T47D (cell line): ENCODE results near the gene CYB5D1.
A peak's percentile ranks its signal among the peaks of the same experiment; 100 is the strongest.

ENCODE experiments used
- DNase-seq, 2 experiments: peaks; one replicate each; pipeline versions ENCODE4 v3.0.0 to v3.0.0-alpha.2; 2011 to 2012; ENCODE audit warnings: low read depth in 1 of 2, low spot score in 1 of 2
- JUND ChIP-seq: IDR thresholded peaks from 2 replicates; pipeline ENCODE4 v1.6.1; 2012; ENCODE audit warnings: low read depth
- in situ Hi-C: cut with HindIII; loops from 2 replicates; pipeline ENCODE4 v1.10.0; 2016; ENCODE audit warnings: low sequenced_read_pairs, low pct_unique_long_range_greater_than_20kb

CYB5D1 gene

GRCh38 chr17:7823581-7824001 is 34.2 kb upstream of the CYB5D1 start:
- in situ Hi-C loops, result no loop called here
- TF ChIP-seq JUND, result no peak
- DNase-seq, result no peak

- no peak for TF ChIP-seq JUND
- DNase-seq, result no peak
- in situ Hi-C loops, result no loop called here
These were observed 33.5 kb upstream of the CYB5D1 start for GRCh38 chr17:7824021-7824924.

- TF ChIP-seq JUND, result no peak
- in situ Hi-C loops, result no loop called here
- no peak for DNase-seq
These were observed 32.4 kb upstream of the CYB5D1 start for GRCh38 chr17:7825206-7825990.

GRCh38 chr17:7830616-7831015 is 27.2 kb upstream of the CYB5D1 start:
- DNase-seq, result no peak
- no peak for TF ChIP-seq JUND
- in situ Hi-C loops, result no loop called here

- DNase-seq, result no peak
- no peak for TF ChIP-seq JUND
- in situ Hi-C loops, result no loop called here
These were observed 26.6 kb upstream of the CYB5D1 start for GRCh38 chr17:7831233-7831632.

- in situ Hi-C loops, result no loop called here
- no peak for DNase-seq
These were observed 25.4 kb upstream of the CYB5D1 start for GRCh38 chr17:7832431-7832830.

GRCh38 chr17:7833011-7833794 is 24.6 kb upstream of the CYB5D1 start:
- in situ Hi-C loops, result no loop called here
- no peak for DNase-seq
- no peak for TF ChIP-seq JUND

More at GRCh38 chr17:7832431-7832830, 25.4 kb upstream of the CYB5D1 start:
- TF ChIP-seq JUND, result no peak

GRCh38 chr17:7833795-7834541 is 23.8 kb upstream of the CYB5D1 start, which contains the start of gene KDM6B:
TSS of gene KDM6B (plus strand) at chr17:7834217. CDS start at chr17:7845555, 11,338 bp downstream.
- in situ Hi-C loops, result no loop called here
- no peak for TF ChIP-seq JUND
- peak; percentile 67 to 90 for DNase-seq

GRCh38 chr17:7834542-7834956 is 23.3 kb upstream of the CYB5D1 start:
- no peak for TF ChIP-seq JUND
- peak in 1 of 2 experiments; percentile 49 for DNase-seq
- in situ Hi-C loops, result no loop called here

- DNase-seq, result peak; percentile 72 to 98
- in situ Hi-C loops, result no loop called here
- no peak for TF ChIP-seq JUND
These were observed 22.6 kb upstream of the CYB5D1 start for GRCh38 chr17:7834957-7835813.
